Body of pancreas (tissue), 4 donors: ENCODE results near the gene CLEC3B. TPM values are rescaled to one million over a fixed set of nuclear protein-coding genes. Genes with fewer than 3 reads are reported as not detected.

Source experiments
- ATAC-seq: fragments of 150-250 bp; one replicate; pipeline ENCODE4 v1.9.1; 2016
- DNase-seq, 4 donors: peaks; one replicate each; pipeline ENCODE4 v3.0.0-alpha.2; 2019
- H3K27ac ChIP-seq, 4 donors: fragments of 200-600 bp; sonication (generic); 1 replicate in 3 of 4; 2 replicates in 1 of 4; pipeline versions ENCODE4 v1.5.1 to v1.6.1; 2016 to 2019; ENCODE audit warnings: mild to moderate bottlenecking in 1 of 4, mixed read lengths in 1 of 4, moderate library complexity in 1 of 4
- H3K27me3 ChIP-seq, 2 donors: fragments of 200-600 bp; sonication (generic); one replicate each; pipeline ENCODE4 v1.6.0; 2016; ENCODE audit warnings: mild to moderate bottlenecking in 1 of 2
- H3K36me3 ChIP-seq, 2 donors: fragments of 200-600 bp; sonication (generic); replicated peaks in 1 of 2; 2 replicates each; pipeline ENCODE4 v1.5.1; 2016; ENCODE audit warnings: low read depth in 2 of 2; ENCODE audit not compliant: insufficient read depth in 1 of 2
- H3K4me1 ChIP-seq: fragments of 200-600 bp; sonication (generic); one replicate; pipeline ENCODE4 v1.6.0; 2016
- H3K4me3 ChIP-seq, 2 donors: fragments of 200-600 bp; sonication (generic); 1 replicate in 1 of 2; 2 replicates in 1 of 2; pipeline ENCODE4 v1.5.1; 2016 to 2019
- H3K9me3 ChIP-seq, 3 donors: fragments of 200-600 bp; sonication (generic); 1 replicate in 2 of 3; 2 replicates in 1 of 3; pipeline ENCODE4 v1.5.1; 2016
- POLR2A ChIP-seq, 3 donors: fragments of 450-650 bp; IDR thresholded peaks; one replicate each; pipeline ENCODE4 v1.6.1; 2016; ENCODE audit warnings: antibody characterized with exemption in 3 of 3, mild to moderate bottlenecking in 2 of 3
- WGBS, 2 donors: methylation state at CpG; one replicate each; pipeline ENCODE4 v1.1.5; 2017; 5-methylcytosine and 5-hydroxymethylcytosine counted together
- intact Hi-C: fragments of 100-400 bp; cut with DNase I; formaldehyde crosslinking; loops from one replicate; pipeline ENCODE4 v1.15.1; 2023
- total RNA-seq, 2 donors: library from RNA; depleted of rRNA; stranded (reverse); fragments of >200 nt; gene quantifications; one replicate each; pipeline ENCODE4 v1.1.0, GENCODE V29; 2016
- TF ChIP-seq, protein P1 (sequence below), 7 experiments: fragments of 450-650 bp in 4 of 7; fragments of 200-600 bp in 3 of 7; sonication (generic) in 3 of 7; IDR thresholded peaks; one replicate each; pipeline ENCODE4 v1.5.1; 2016 to 2019; ENCODE audit warnings: antibody characterized with exemption in 7 of 7

CLEC3B gene
- total RNA-seq, 2 donors from 2014 or later, result 4.9 to 22.1 TPM

DNA sequence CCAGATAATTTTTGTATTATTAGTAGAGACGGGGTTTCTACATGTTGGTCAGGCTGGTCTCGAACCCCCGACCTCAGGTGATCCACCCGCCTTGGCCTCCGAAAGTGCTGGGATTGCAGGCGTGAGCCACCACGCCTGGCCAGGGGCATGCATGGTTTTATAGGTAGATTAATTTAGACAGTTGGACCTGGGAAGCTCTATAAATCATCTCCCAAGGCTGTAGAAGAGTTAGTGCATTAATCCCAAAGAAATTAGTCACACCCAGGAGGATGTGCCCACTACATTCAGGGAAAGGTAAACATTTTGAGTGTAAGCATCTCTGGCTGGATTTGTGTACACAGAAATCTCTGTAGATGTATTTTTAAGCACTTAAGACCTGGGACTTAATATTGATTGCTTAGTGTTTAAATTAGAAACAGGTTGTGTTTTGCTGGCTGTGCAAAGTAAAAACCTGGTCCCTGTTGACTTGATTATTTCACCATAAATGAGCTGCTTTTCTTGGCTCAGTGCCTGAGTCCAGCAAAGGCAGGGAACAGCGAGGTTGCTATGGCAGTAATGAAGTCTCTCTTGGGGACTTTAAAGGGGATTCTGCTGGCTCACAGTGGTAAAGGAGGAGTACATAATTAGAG is 30.8 kb upstream of the CLEC3B start:
- intact Hi-C loops, result no loop called here
- H3K4me3 ChIP-seq, result no peak overlapping the region

DNA sequence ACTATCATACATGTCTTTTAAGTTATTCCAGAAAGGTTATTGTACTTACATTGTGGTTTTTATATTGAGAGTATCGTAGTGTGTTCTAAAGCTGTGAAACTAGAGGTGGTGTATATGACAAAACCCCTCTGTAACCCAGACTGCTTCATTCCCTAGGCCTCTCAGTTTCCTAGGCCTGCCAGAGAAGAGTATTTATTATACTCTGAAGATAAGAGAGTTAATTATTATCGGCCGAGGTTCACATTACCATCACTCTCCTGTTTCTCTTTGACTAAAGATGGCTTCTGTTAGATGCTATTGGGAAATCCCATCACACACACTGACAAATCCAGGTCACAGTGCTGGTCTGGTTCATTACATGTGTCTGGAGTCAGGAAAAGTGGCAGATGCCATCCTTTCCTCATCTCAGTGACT is 29.5 kb upstream of the CLEC3B start:
- DNase-seq, result peak in 1 of 4 donors; percentile 13
- peak overlapping the region in 3 of 4 donors; percentile 36 to 71 (median 53) for H3K27ac ChIP-seq

More for the DNA sequence above, 30.8 kb upstream of the CLEC3B start:
- H3K4me1 ChIP-seq, result peaks cover 47% of the 10 kb centered on the region
- peak overlapping the region in 3 of 4 donors; percentile 36 to 71 (median 53) for H3K27ac ChIP-seq
- H3K27me3 ChIP-seq, result no peaks in the 10 kb centered on the region
- 55 to 79% methylated on average over 8 of the region's 8 CpGs for WGBS, 2 donors
- TF ChIP-seq, protein P1, sequence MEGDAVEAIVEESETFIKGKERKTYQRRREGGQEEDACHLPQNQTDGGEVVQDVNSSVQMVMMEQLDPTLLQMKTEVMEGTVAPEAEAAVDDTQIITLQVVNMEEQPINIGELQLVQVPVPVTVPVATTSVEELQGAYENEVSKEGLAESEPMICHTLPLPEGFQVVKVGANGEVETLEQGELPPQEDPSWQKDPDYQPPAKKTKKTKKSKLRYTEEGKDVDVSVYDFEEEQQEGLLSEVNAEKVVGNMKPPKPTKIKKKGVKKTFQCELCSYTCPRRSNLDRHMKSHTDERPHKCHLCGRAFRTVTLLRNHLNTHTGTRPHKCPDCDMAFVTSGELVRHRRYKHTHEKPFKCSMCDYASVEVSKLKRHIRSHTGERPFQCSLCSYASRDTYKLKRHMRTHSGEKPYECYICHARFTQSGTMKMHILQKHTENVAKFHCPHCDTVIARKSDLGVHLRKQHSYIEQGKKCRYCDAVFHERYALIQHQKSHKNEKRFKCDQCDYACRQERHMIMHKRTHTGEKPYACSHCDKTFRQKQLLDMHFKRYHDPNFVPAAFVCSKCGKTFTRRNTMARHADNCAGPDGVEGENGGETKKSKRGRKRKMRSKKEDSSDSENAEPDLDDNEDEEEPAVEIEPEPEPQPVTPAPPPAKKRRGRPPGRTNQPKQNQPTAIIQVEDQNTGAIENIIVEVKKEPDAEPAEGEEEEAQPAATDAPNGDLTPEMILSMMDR (IDR thresholded peaks at IDR 0.05), result no peak
- TF ChIP-seq POLR2A (IDR thresholded peaks at IDR 0.05), result no peak
- ATAC-seq (peak; percentile 33), DNase-seq (peak in 3 of 4 donors; percentile 58 to 69 (median 63))
- peaks cover 0 to 4% of the 10 kb centered on the region in 2 donors for H3K36me3 ChIP-seq
- H3K9me3 ChIP-seq, result no peaks in the 10 kb centered on the region

DNA sequence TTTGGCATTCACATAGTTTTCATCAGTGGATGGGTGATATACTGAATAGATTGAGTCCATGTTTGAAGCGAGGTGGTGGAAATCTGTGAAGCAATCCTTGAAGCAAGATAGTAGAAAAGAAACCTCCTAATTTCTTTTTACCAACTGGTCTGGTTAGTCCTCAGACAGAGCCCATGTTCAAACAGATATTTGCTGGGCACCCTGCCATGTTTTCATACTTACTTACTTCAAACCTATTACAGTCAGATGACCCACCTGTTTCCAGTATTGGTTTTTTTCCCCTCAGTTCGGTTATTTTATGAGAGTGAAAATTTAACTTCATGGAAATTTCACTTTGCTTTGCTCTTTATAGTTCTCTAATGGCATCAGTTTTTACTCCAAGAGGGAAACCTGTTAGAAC is 26.3 kb upstream of the CLEC3B start:
- H3K27ac ChIP-seq, result peak overlapping the region in 1 of 4 donors; percentile 16
- TF ChIP-seq, protein P1 (IDR thresholded peaks at IDR 0.05), result no peak
- TF ChIP-seq POLR2A (IDR thresholded peaks at IDR 0.05), result no peak
- H3K27me3 ChIP-seq, result no peaks in the 10 kb centered on the region
- H3K9me3 ChIP-seq, result no peaks in the 10 kb centered on the region
- peaks cover 0 to 12% of the 10 kb centered on the region in 2 donors for H3K36me3 ChIP-seq
- ATAC-seq (no peak), DNase-seq (peak; percentile 23 to 59 (median 56))
- no peak overlapping the region for H3K4me3 ChIP-seq
- intact Hi-C loops, result no loop called here
- WGBS, 2 donors, result 38 to 42% methylated on average over 2 of the region's 2 CpGs
- H3K4me1 ChIP-seq, result peaks cover 30% of the 10 kb centered on the region

More for the DNA sequence above, 29.5 kb upstream of the CLEC3B start:
- TF ChIP-seq POLR2A (IDR thresholded peaks at IDR 0.05), result no peak
- TF ChIP-seq, protein P1 (IDR thresholded peaks at IDR 0.05), result no peak
- ATAC-seq, result peak; percentile 66
- Histone ChIP-seq H3K4me3 (no peak overlapping the region), H3K9me3 (no peaks in the 10 kb centered on the region), H3K27me3 (no peaks in the 10 kb centered on the region), H3K36me3 (peaks cover 0 to 8% of the 10 kb centered on the region in 2 donors), H3K4me1 (peaks cover 48% of the 10 kb centered on the region)
- intact Hi-C loops, result no loop called here
- 27 to 35% methylated on average over 3 of the region's 3 CpGs for WGBS, 2 donors

DNA sequence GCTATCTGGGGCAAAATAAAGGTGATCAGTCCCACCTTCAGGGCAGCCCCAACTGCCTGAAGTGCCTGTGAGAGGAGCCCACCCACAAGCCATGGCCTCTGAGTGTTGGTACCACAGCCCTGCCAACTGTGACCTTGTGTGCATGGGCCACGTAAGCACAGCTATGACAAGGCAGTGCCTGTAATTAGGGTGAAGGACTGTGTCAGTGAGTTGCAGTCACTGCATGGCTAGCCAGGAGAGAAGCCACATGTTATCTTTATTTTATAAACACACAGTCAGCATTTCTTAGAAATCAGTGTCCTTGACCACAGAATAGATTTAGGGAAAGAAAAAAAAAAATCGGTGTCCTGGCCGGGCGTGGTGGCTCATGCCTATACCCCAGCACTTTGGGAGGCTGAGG is 25.3 kb upstream of the CLEC3B start:
- DNase-seq (no peak), ATAC-seq (no peak)
- peaks cover 0 to 13% of the 10 kb centered on the region in 2 donors for H3K36me3 ChIP-seq
- TF ChIP-seq POLR2A (IDR thresholded peaks at IDR 0.05), result no peak
- TF ChIP-seq, protein P1 (IDR thresholded peaks at IDR 0.05), result no peak
- peak overlapping the region in 1 of 4 donors; percentile 16 for H3K27ac ChIP-seq
- peaks cover 20% of the 10 kb centered on the region for H3K4me1 ChIP-seq
- H3K27me3 ChIP-seq, result no peaks in the 10 kb centered on the region
- intact Hi-C loops, result no loop called here
- no peaks in the 10 kb centered on the region for H3K9me3 ChIP-seq
- WGBS, 2 donors, result 88 to 89% methylated on average over 4 of the region's 4 CpGs
- no peak overlapping the region for H3K4me3 ChIP-seq

DNA sequence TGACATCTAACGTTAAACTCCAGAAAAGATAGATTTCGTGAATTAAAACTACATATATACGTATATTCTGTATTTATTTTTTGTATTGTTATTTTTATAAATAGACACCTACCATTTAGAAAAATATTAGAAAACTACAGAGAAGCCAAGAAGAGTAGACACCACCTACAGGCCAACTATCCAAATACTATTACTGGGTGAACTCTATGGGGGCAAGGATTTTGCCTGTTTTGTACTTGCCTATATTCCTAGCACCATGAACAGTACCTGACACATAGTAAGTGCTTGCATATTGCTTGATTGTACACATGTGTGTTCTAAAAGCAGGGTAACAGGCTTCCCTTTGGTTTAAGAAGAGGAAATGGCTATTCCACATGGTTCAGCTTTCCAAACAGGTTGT is 24.4 kb upstream of the CLEC3B start:
- Histone ChIP-seq H3K9me3 (no peaks in the 10 kb centered on the region), H3K36me3 (peaks cover 0 to 13% of the 10 kb centered on the region in 2 donors), H3K4me1 (peaks cover 14% of the 10 kb centered on the region), H3K27me3 (no peaks in the 10 kb centered on the region), H3K4me3 (no peak overlapping the region), H3K27ac (no peak overlapping the region)
- ATAC-seq, result no peak
- no peak for DNase-seq
- TF ChIP-seq, protein P1 (IDR thresholded peaks at IDR 0.05), result no peak
- no peak for TF ChIP-seq POLR2A (IDR thresholded peaks at IDR 0.05)
- 94 to 96% methylated on average over 3 of the region's 3 CpGs for WGBS, 2 donors
- intact Hi-C loops, result no loop called here
